Activated CD4-positive, alpha-beta memory T cell treated with anti-CD3 and anti-CD28 coated beads, Interleukin-2, amount 10 ng/mL, durations not matched to agents 7 days and 5 days (primary cell): Measurements from ENCODE around the gene RPS6KA2. TPM values are rescaled to one million over a fixed set of nuclear protein-coding genes. Genes with fewer than 3 reads are reported as not detected.

ENCODE experiments used
- CTCF ChIA-PET: fragments of 350-600 bp; sonication (Branson Sonifier 250); formaldehyde crosslinking; loops from one replicate; lab custom pipeline; 2021; ENCODE audit warnings: antibody characterized with exemption, inconsistent platforms; lab: Charles Lee
- POLR2A ChIA-PET: fragments of 350-600 bp; sonication (Branson Sonifier 250); formaldehyde crosslinking; loops from one replicate; lab custom pipeline; 2021; ENCODE audit warnings: antibody characterized with exemption; lab: Charles Lee
- DNase-seq: peaks from one replicate; pipeline ENCODE4 v3.0.0-alpha.2; 2020
- H3K27ac Mint-ChIP-seq: one replicate; pipeline ENCODE4 v1.8.0; 2021; ENCODE audit warnings: mild to moderate bottlenecking, mixed read lengths
- H3K27me3 Mint-ChIP-seq: one replicate; pipeline ENCODE4 v1.8.0; 2021; ENCODE audit warnings: mixed read lengths
- H3K36me3 Mint-ChIP-seq: one replicate; pipeline ENCODE4 v1.8.0; 2021; ENCODE audit warnings: low read depth, mixed read lengths
- H3K4me1 Mint-ChIP-seq: one replicate; pipeline ENCODE4 v1.8.0; 2021; ENCODE audit warnings: mixed read lengths
- H3K4me3 Mint-ChIP-seq: one replicate; pipeline ENCODE4 v1.8.0; 2021; ENCODE audit warnings: mild to moderate bottlenecking, mixed read lengths
- H3K9me3 Mint-ChIP-seq: one replicate; pipeline ENCODE4 v1.8.0; 2021; ENCODE audit warnings: mixed read lengths
- total RNA-seq, 2 experiments: library from RNA; stranded (reverse); gene quantifications; one replicate each; pipeline ENCODE4 v1.2.3, GENCODE V29; 2021

RPS6KA2 gene
- total RNA-seq, 2 experiments from 2014 or later = 6.3 to 6.5 TPM

DNA sequence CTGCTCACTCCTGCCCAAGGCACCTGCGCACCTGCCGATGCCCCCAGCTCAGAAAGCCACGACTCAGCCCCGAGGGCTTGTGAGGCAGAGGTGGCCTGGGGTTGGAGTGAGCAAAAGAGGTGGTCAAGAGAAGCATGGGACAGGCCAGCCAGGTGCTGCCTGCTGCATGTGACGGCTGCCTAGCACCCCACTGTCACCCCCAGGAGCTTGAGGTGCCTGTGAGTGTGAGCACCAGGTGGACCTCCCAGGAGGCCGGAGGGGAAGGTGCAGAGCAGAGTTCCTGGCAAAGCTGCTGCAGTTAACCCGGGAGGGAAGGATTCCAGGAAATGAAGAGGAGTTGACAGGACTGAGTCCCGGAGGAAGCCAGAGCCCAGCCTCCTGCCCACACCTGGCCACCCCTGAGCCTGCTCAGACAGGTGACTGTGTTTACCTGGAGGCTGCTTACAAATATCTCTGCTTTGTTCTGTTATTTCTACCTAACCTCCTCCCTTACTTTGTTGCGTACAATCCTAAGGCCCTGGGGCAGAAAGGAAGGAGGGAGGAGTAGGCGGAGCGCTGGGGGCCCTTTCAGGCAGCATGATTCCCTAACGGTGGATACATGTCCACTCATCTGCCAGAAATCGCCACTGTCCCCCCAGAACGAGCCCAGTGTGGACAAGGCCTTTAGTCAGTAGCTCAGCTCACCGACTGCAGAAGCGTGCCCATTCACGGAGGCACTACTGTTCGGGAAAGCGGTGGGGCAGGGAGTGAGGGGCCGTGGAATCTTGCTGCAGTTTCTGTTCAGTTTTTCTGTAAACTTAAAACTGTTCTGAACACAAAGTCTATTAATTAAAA is 156.8 kb downstream of the RPS6KA2 start:
- POLR2A ChIA-PET = interaction anchor here (1.2 kb wide), 1 partner anchor 51 kb away, joined by 3 read pairs; no protein-coding TSS in a partner anchor
- Mint-ChIP-seq H3K4me3 (no peak overlapping the region), H3K27ac (no peak overlapping the region), H3K27me3 (no peaks in the 10 kb centered on the region), H3K4me1 (no peaks in the 10 kb centered on the region), H3K9me3 (no peaks in the 10 kb centered on the region), H3K36me3 (no peaks in the 10 kb centered on the region)
- DNase-seq = no peak
- CTCF ChIA-PET = no interaction called here

DNA sequence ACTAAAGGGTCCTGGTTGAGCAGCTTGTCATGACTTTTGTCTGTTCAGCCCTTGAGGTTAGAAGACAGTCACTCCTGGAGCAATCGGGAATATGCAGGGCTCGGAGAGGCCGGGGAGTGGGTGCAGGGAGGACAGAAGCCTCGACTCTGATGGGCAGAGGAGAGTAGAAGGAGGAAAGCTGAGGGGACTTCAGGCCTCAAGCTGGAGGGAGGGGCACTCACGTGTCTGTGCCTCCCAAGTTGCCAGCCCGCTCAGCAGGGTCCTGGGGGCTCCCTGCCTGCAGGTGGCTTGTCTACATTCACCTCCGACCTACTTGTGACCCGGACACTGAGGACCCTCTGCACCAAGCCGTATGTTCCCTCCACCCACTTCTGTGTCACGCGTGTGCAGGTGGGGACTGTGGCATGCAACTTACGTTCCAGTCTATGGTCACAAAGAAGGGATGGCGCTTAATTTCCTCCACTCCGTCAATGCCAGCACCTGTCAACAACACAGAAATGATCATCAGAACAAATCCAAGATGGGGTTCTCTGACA is 157.6 kb downstream of the RPS6KA2 start:
- ChIA-PET POLR2A (interaction anchor here (1.2 kb wide), 1 partner anchor 50 kb away, joined by 3 read pairs; no protein-coding TSS in a partner anchor), CTCF (interaction anchor here (0.7 kb wide), 1 partner anchor 10 kb away, joined by 3 read pairs; no protein-coding TSS in a partner anchor)
- no peak for DNase-seq
- Mint-ChIP-seq H3K27ac (no peak overlapping the region), H3K4me3 (no peak overlapping the region), H3K27me3 (no peaks in the 10 kb centered on the region), H3K9me3 (no peaks in the 10 kb centered on the region), H3K36me3 (no peaks in the 10 kb centered on the region), H3K4me1 (no peaks in the 10 kb centered on the region)

DNA sequence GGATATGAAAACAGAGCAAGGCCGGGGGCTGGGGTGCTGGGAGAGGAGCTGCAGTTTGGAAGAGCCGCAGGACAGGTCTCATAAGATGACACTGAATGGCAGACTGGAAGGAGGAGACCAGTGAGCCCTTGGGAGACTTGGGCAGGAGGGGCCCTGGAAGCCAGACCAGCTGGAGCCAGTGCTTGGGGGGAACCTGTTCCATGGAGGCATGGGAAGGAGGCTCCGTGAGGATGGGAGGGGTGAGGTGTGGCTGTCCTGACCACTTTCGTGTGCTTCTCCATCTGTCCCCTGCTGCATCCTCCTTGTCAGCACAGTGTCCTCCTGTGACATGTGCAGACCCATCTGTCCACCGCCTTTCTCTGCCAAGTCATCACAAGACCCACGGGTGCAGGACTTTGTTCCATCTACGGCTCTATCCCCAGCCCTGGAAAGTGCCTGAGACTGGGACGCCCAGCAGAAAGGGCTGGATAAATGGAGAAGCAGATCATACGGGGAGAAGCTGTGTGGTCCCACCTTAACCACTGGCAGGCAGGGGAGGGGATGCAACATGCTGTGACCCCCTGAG is 159.5 kb downstream of the RPS6KA2 start:
- no peak for DNase-seq
- Mint-ChIP-seq H3K9me3 (no peaks in the 10 kb centered on the region), H3K4me1 (no peaks in the 10 kb centered on the region), H3K36me3 (no peaks in the 10 kb centered on the region), H3K27ac (no peak overlapping the region), H3K27me3 (no peaks in the 10 kb centered on the region), H3K4me3 (no peak overlapping the region)
- CTCF ChIA-PET = no interaction called here
- POLR2A ChIA-PET = no interaction called here

DNA sequence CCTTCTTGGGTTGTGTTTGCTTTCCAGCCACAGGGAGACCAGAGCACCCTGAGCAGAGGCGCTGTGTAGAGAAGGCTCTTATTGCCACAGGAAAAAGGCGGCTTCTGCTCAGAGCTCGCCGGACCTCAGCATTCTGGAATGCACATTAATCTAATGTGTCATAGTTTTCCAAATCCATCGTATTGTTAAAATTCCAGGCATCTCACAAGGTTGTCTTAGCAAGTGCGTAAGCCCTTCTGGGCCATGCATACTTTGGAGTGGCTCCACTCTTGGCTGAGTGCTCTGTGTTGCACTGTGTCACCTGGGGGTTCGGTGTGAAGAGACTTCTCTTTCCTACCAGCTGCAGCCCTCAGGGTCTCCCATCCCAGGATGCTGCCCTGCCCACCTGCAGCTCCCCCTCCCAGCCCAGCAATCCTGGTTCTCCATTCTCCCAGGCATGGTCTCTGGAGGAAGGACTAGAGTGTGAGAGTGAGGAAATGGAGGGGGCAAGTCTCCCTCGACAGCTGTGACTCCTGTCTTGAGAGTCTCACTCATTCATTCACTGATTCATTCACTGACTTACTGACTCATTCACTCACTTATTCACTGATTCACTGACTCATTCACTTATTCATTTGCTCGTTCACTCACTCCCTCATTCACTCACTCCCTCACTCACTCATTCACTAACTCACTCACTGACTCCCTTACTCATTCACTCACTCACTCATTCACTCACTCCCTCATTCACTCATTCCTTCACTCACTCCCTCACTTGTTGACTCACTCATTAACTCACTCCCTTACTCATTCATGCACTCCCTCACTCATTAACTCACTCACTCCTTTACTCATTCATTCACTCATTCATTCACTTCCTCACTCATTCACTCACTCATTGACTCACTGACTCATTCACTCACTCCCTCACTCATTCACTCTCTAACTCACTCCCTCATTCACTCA is 160.6 kb downstream of the RPS6KA2 start:
- CTCF ChIA-PET = no interaction called here
- Mint-ChIP-seq H3K27me3 (no peaks in the 10 kb centered on the region), H3K36me3 (no peaks in the 10 kb centered on the region), H3K9me3 (no peaks in the 10 kb centered on the region), H3K27ac (no peak overlapping the region), H3K4me1 (no peaks in the 10 kb centered on the region), H3K4me3 (no peak overlapping the region)
- DNase-seq = no peak
- POLR2A ChIA-PET = no interaction called here

DNA sequence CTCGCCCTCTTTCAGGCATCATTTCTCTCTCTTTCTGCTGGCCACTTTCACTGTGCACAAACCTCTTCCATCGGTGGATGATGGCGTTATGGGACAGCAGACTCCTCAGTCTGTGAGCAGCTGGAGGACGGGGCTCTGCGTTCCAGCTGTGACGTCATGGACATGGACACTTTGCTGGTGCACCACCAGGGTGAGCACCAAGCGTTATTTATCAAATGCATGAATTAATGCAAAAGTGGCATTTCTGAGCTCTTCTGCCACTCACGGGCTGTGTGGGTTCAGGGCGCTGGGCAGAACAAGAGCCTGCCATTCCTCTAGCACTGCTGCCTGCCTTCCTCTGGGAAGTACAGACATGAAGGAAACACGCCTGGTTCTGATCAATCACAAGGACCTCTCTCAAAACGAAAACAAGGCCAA is 161.4 kb downstream of the RPS6KA2 start:
- ChIA-PET CTCF (no interaction called here), POLR2A (no interaction called here)
- Mint-ChIP-seq H3K9me3 (no peaks in the 10 kb centered on the region), H3K4me1 (no peaks in the 10 kb centered on the region), H3K4me3 (no peak overlapping the region), H3K27me3 (no peaks in the 10 kb centered on the region), H3K36me3 (no peaks in the 10 kb centered on the region), H3K27ac (no peak overlapping the region)
- no peak for DNase-seq

DNA sequence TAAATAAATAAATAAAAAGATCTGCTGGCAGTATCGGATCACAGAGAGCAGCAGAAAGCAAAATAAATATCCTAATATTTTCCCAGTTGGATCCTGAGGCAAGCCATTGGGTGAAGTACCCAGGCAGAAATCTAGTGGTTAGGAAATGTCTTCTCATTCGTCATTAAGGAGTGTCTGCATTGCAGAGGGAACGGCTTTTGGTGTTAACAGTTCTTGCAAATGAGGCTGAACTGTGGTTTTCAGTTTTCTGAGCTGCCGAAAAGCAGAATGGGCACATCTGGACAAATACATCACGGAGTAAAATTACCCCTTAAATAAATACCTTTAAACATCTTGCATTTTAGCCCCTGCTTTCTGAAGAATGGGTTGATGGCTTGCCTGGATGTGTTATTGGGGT is 162.1 kb downstream of the RPS6KA2 start:
- no peaks in the 10 kb centered on the region for H3K9me3 Mint-ChIP-seq
- no peaks in the 10 kb centered on the region for H3K4me1 Mint-ChIP-seq
- POLR2A ChIA-PET = no interaction called here

DNA sequence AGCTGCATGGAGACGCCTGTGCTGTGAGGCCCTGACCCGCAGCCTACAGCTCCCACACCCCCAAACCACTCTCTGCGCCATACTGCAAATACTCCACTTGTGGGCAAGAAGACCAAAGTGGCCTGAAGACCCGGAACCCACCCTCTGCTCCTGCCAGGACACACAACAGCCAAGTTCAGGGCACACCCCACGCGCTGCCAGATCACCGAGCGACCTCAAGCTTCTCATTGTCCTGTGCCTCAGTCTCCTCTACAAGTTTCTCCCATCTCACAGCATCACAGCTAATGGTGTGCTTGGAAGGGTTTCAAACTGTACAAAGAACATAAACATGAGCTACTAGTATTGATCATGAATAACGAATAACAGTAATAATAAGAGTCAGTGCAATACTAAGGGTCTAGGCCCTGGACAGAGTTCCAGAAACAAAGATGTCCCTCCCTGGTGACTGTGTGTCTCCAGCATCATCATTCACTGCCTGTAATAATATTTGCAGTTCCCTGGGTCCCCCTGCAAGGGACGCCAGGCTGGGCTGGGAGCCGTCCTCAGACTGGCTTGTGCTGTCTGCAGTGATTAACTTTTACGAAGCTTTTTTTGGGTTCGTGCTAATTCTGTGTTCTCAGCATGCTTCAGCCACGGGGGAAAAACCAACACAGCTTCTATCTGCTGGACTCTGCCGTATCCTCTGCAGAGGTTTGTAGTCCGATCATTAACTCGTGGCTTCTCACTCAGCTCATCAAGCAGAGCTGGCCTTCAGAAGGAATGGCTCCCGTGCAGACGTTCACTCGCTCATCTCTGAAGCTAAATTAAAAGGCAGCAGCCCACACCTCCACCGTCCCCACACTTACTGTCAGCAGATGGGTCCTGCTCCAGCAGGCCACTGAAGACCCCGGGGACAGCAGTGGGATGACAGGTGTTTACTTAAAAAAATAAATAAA is 162.7 kb downstream of the RPS6KA2 start:
- Mint-ChIP-seq H3K9me3 (no peaks in the 10 kb centered on the region), H3K4me3 (no peak overlapping the region), H3K27me3 (no peaks in the 10 kb centered on the region), H3K36me3 (no peaks in the 10 kb centered on the region), H3K27ac (no peak overlapping the region), H3K4me1 (no peaks in the 10 kb centered on the region)
- ChIA-PET CTCF (no interaction called here), POLR2A (no interaction called here)
- no peak for DNase-seq

More for the DNA sequence above, 162.1 kb downstream of the RPS6KA2 start:
- DNase-seq = no peak
- H3K36me3 Mint-ChIP-seq = no peaks in the 10 kb centered on the region
- no peak overlapping the region for H3K4me3 Mint-ChIP-seq
- H3K27ac Mint-ChIP-seq = no peak overlapping the region
- CTCF ChIA-PET = no interaction called here
- no peaks in the 10 kb centered on the region for H3K27me3 Mint-ChIP-seq

DNA sequence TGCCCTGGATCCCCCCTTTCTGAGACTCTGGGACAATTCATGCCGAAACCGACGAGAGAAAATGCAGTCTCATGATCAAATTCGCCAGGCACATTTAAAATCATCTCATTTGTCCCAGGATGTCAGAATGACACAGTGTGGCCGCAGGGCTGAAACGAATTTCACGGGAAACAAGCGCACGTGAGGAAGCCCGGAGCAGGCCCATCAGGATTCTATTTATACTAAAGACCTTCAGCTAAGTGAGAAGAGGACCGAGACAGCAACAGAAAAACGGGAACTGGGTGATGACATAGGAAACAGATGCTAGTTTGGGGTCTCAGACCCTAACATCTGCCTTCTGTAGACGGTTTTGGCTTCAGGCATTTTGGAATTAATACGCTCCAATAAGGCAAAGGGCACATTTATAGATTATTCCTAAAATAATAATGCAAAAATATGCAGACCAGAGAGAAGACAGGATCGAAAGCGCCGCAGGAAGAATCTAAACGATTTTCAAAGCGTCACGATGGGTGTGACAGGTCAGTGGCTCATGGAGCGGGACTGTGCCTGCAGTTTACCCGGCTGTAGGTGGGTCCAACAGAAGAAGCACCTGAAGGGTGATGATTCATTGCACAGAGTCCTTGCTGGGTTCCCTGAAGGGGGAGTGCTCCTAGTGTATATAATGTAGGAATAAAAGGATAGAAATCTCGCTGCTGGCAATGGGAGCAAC is 163.5 kb downstream of the RPS6KA2 start:
- Mint-ChIP-seq H3K4me1 (no peaks in the 10 kb centered on the region), H3K27ac (no peak overlapping the region), H3K9me3 (no peaks in the 10 kb centered on the region), H3K27me3 (no peaks in the 10 kb centered on the region), H3K36me3 (no peaks in the 10 kb centered on the region), H3K4me3 (no peak overlapping the region)
- no peak for DNase-seq
- ChIA-PET POLR2A (no interaction called here), CTCF (no interaction called here)

DNA sequence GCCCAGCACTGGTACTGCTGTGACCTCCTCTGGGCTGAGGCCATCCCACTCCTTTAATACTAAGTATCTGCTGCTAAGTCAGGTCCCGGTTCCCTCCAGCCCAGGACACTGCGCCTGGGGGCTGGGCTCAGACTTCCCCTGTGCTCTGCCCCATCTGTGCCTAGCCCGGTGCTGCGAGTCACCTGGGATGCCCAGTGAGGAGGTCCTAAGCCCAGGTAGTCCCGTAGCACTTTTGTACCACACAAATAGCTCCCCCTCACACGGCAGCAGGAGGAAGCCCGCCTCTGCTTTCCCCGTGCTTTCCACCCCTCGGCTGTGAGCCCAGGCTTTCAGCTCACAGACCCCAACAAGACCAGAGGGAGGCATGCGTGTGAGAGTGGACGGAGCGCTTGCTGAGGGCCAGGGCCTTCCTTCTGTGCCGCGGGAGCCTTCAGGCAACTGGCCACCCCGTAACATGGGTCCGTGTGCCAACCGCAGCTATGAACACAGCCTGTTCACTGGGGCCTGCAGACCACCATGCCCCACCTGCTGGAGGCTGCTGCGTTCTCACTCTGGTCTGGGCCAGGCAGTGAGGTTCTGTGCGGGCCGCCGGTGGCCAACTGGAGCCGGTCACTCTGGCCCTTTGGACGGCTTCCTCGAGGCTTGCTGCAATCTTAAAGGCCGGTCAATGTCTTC is 164.5 kb downstream of the RPS6KA2 start:
- Mint-ChIP-seq H3K4me3 (no peak overlapping the region), H3K4me1 (no peaks in the 10 kb centered on the region), H3K27me3 (no peaks in the 10 kb centered on the region), H3K27ac (no peak overlapping the region), H3K9me3 (peaks cover 4% of the 10 kb centered on the region), H3K36me3 (no peaks in the 10 kb centered on the region)
- ChIA-PET POLR2A (no interaction called here), CTCF (no interaction called here)
- DNase-seq = no peak

DNA sequence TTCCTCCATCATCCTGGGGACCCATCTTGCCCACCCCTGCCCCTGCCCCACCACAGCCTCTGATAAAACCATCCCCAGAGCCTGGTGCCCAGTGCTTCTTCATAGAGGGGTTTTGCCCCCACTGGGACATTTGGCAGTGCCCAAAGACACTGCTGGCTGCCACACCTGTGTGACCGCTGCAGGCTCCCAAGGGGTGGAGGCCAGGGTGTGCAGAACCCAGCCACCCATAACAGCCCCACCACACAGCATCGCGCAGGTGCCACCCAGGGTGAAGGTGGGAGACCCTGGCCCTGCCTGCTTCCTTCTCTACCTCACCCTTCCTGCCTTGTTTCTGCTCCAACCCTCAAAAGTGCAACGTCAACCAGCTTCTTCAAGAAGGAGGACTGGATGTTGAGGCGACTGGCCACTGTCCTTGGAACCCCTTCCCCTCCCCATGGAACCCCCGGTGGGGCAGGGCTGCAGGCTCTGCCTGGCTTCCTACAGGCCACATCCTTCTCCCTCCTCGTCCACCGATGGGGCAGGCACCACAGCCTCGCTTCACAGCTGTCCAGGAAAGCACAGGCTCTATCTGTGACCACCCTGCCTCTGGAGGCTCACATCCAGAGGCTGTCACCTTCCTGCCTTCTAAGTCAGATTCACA is 165.1 kb downstream of the RPS6KA2 start:
- peaks cover 4% of the 10 kb centered on the region for H3K9me3 Mint-ChIP-seq
- H3K4me1 Mint-ChIP-seq = no peaks in the 10 kb centered on the region
- H3K36me3 Mint-ChIP-seq = no peaks in the 10 kb centered on the region
- no peak overlapping the region for H3K4me3 Mint-ChIP-seq
- no peaks in the 10 kb centered on the region for H3K27me3 Mint-ChIP-seq
- no peak for DNase-seq
- ChIA-PET POLR2A (no interaction called here), CTCF (no interaction called here)
- H3K27ac Mint-ChIP-seq = no peak overlapping the region
